KMS-11 (cell line): ENCODE measurements around the gene CCP110.

Experiments
- H2AFZ ChIP-seq: fragments of 200-600 bp; sonication (generic); 2 replicates; pipeline ENCODE4 v1.6.1; 2016; ENCODE audit warnings: antibody characterized with exemption, mixed run types, low read depth
- H3K27ac ChIP-seq: fragments of 200-600 bp; sonication (generic); 2 replicates; pipeline ENCODE4 v1.6.1; 2016; ENCODE audit warnings: mild to moderate bottlenecking, mixed run types
- H3K27me3 ChIP-seq: fragments of 200-600 bp; sonication (generic); 2 replicates; pipeline ENCODE4 v1.6.1; 2017; ENCODE audit warnings: mild to moderate bottlenecking, low read depth, mixed run types, moderate library complexity; ENCODE audit not compliant: insufficient read depth
- H3K36me3 ChIP-seq: fragments of 200-600 bp; sonication (generic); 2 replicates; pipeline ENCODE4 v1.6.1; 2017; ENCODE audit warnings: mild to moderate bottlenecking, mixed run types; ENCODE audit not compliant: insufficient read depth
- H3K4me1 ChIP-seq: fragments of 200-600 bp; sonication (generic); 2 replicates; pipeline ENCODE4 v1.6.1; 2016; ENCODE audit warnings: mild to moderate bottlenecking, low read depth, mixed run types; ENCODE audit not compliant: poor library complexity, severe bottlenecking
- H3K4me2 ChIP-seq: fragments of 200-600 bp; sonication (generic); 2 replicates; pipeline ENCODE4 v1.7.0; 2016; ENCODE audit warnings: mild to moderate bottlenecking, mixed run types
- H3K4me3 ChIP-seq: fragments of 200-600 bp; sonication (generic); IDR thresholded peaks from 2 replicates; pipeline ENCODE4 v1.6.1; 2017; ENCODE audit warnings: low read depth, low read length, mixed read lengths; ENCODE audit not compliant: insufficient read depth
- H3K79me2 ChIP-seq: fragments of 200-600 bp; sonication (generic); 2 replicates; pipeline ENCODE4 v1.6.1; 2016; ENCODE audit warnings: low read depth, mixed run types; ENCODE audit not compliant: insufficient read depth
- H3K9ac ChIP-seq: fragments of 200-600 bp; sonication (generic); 2 replicates; pipeline ENCODE4 v1.6.1; 2016; ENCODE audit warnings: mild to moderate bottlenecking, mixed run types
- H4K20me1 ChIP-seq: fragments of 200-600 bp; sonication (generic); 2 replicates; pipeline ENCODE4 v1.6.1; 2016; ENCODE audit warnings: mild to moderate bottlenecking, mixed run types; ENCODE audit not compliant: insufficient read depth
- CTCF ChIP-seq: fragments of 200-600 bp; sonication (generic); conservative IDR thresholded peaks from 2 replicates; pipeline ENCODE4 v1.6.1; 2017; ENCODE audit warnings: low read depth, mild to moderate bottlenecking, antibody characterized with exemption, low read length, moderate library complexity, mixed read lengths

CCP110 gene

DNA sequence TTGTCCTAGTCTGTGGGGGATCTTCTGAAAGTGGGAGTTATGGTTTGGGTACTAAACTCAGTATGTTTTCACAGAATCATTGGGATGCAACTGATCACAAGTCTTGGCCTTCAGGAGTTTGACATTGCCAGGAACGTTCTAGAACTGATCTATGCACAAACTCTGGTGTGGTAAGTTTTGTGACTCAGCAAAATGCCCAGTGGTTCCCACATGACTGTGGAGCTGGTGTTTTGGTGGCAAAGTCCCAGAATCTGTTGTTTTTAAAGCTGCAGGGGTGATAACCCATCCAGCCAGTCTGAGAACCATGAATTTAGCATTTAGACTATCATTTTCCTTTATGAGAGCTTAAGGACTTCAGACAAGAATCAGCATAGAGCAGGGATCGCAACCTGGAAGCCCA, 42.4 kb upstream of the CCP110 start:
- Histone ChIP-seq H4K20me1 (no peaks in the 10 kb centered on the region), H3K27me3 (no peaks in the 10 kb centered on the region), H3K9ac (no peak overlapping the region), H3K27ac (no peak overlapping the region), H3K36me3 (no peaks in the 10 kb centered on the region), H3K4me1 (no peaks in the 10 kb centered on the region), H3K4me3 (no peak overlapping the region), H2AFZ (no peak overlapping the region), H3K4me2 (no peak overlapping the region), H3K79me2 (no peaks in the 10 kb centered on the region)
- no peak for TF ChIP-seq CTCF

GRCh38 chr16:19481769-19482168, 42.0 kb upstream of the CCP110 start:
- no peak overlapping the region for H3K27ac ChIP-seq
- no peaks in the 10 kb centered on the region for H3K4me1 ChIP-seq
- no peak for TF ChIP-seq CTCF
- H3K79me2 ChIP-seq: no peaks in the 10 kb centered on the region
- no peak overlapping the region for H3K4me3 ChIP-seq
- no peaks in the 10 kb centered on the region for H3K27me3 ChIP-seq
- H2AFZ ChIP-seq: no peak overlapping the region
- no peak overlapping the region for H3K4me2 ChIP-seq
- H3K36me3 ChIP-seq: no peaks in the 10 kb centered on the region
- H4K20me1 ChIP-seq: no peaks in the 10 kb centered on the region
- no peak overlapping the region for H3K9ac ChIP-seq

GRCh38 chr16:19482291-19482690, 41.5 kb upstream of the CCP110 start:
- Histone ChIP-seq H3K4me2 (no peak overlapping the region), H3K79me2 (no peaks in the 10 kb centered on the region), H3K36me3 (no peaks in the 10 kb centered on the region), H4K20me1 (no peaks in the 10 kb centered on the region), H2AFZ (no peak overlapping the region), H3K27ac (no peak overlapping the region), H3K9ac (no peak overlapping the region), H3K4me3 (no peak overlapping the region), H3K27me3 (no peaks in the 10 kb centered on the region), H3K4me1 (no peaks in the 10 kb centered on the region)
- TF ChIP-seq CTCF: no peak

DNA sequence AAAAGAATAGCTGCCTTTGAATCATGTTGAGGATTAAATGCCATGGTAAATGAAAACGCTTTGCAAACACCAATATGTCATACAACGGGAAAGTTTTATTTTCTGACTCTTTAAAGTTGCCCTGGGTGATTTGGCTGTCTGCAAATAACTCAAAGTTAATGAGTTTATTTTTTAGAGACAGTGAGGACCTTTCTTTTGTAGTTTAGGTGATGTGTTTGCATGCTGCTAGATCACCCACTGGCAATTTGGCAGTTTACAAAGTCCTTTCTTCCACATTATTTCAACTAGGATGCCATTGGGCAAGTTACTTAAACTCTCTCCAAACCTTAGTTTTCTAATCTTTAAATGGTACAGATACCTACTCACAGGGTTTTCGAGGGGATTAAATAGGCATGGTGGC, 39.6 kb upstream of the CCP110 start:
- no peak for TF ChIP-seq CTCF
- H3K4me2 ChIP-seq: no peak overlapping the region
- H3K27ac ChIP-seq: no peak overlapping the region
- H3K27me3 ChIP-seq: no peaks in the 10 kb centered on the region
- H3K9ac ChIP-seq: no peak overlapping the region
- H3K36me3 ChIP-seq: no peaks in the 10 kb centered on the region
- H2AFZ ChIP-seq: no peak overlapping the region
- no peaks in the 10 kb centered on the region for H3K4me1 ChIP-seq
- no peaks in the 10 kb centered on the region for H3K79me2 ChIP-seq
- no peak overlapping the region for H3K4me3 ChIP-seq
- H4K20me1 ChIP-seq: no peaks in the 10 kb centered on the region

GRCh38 chr16:19485611-19486010, 38.1 kb upstream of the CCP110 start:
- no peak overlapping the region for H3K9ac ChIP-seq
- TF ChIP-seq CTCF: no peak
- no peak overlapping the region for H3K27ac ChIP-seq

More at GRCh38 chr16:19485611-19486010, 38.1 kb upstream of the CCP110 start:
- Histone ChIP-seq H2AFZ (no peak overlapping the region), H3K27me3 (no peaks in the 10 kb centered on the region), H3K36me3 (no peaks in the 10 kb centered on the region), H3K79me2 (no peaks in the 10 kb centered on the region), H3K4me2 (no peak overlapping the region), H3K4me3 (no peak overlapping the region), H4K20me1 (no peaks in the 10 kb centered on the region), H3K4me1 (no peaks in the 10 kb centered on the region)
